GM18909 (cell line): ENCODE measurements around the gene PWWP3B.
"Not testable (repeated sequence)": the region's sequence is repeated elsewhere in the genome, so short reads cannot be mapped to it uniquely, and the experiment has no call there.

Experiments used
- ATAC-seq: cut with Tn5 transposase; IDR thresholded peaks from one replicate; pipeline ENCODE4 v1.9.1; 2021; ENCODE audit warnings: mild to moderate bottlenecking; ENCODE audit not compliant: unreplicated experiment, poor library complexity

Gene PWWP3B

GRCh38 chrX:106168107-106168506 is at the start of gene PWWP3B:
Gene PWWP3B (plus strand): TSS chrX:106168305. CDS start chrX:106205433, 37,128 bp downstream.
- ATAC-seq = no peak

- no peak for ATAC-seq
These were observed 29.1 kb upstream of the PWWP3B start for GRCh38 chrX:106139048-106139447.

- ATAC-seq = no peak
These were observed 23.1 kb upstream of the PWWP3B start for GRCh38 chrX:106144755-106145639.

- ATAC-seq = no peak
These were observed 17.4 kb upstream of the PWWP3B start for GRCh38 chrX:106150701-106151100.

GRCh38 chrX:106159861-106160282 is 8.2 kb upstream of the PWWP3B start:
- no peak for ATAC-seq

GRCh38 chrX:106170318-106170717 is 2.2 kb downstream of the PWWP3B start:
- no peak for ATAC-seq

- ATAC-seq = no peak
These were observed 3.3 kb downstream of the PWWP3B start for GRCh38 chrX:106171293-106171820.

GRCh38 chrX:106177106-106177981 is 9.2 kb downstream of the PWWP3B start:
- no peak for ATAC-seq

- no peak for ATAC-seq
These were observed 9.8 kb downstream of the PWWP3B start for GRCh38 chrX:106177982-106178321.

- ATAC-seq = no peak
These were observed 10.7 kb downstream of the PWWP3B start for GRCh38 chrX:106178826-106179225.

GRCh38 chrX:106183685-106184084 is 15.6 kb downstream of the PWWP3B start:
- not testable (repeated sequence) for ATAC-seq

- no peak for ATAC-seq
These were observed 33.5 kb downstream of the PWWP3B start for GRCh38 chrX:106201502-106202178.

GRCh38 chrX:106203315-106203714 is 35.2 kb downstream of the PWWP3B start:
- no peak for ATAC-seq

- no peak for ATAC-seq
These were observed 40.0 kb downstream of the PWWP3B start for GRCh38 chrX:106208154-106208553.
